HG03066 (cell line): Measurements from ENCODE around the gene TRIM15.
"Not testable (repeated sequence)": the region's sequence is repeated elsewhere in the genome, so short reads cannot be mapped to it uniquely, and the experiment has no call there.

Experiments used
- ATAC-seq: cut with Tn5 transposase; IDR thresholded peaks from one replicate; pipeline ENCODE4 v1.9.1; 2021; ENCODE audit warnings: low read depth; ENCODE audit not compliant: unreplicated experiment

TRIM15 gene

GRCh38 chr6:30160785-30161531 lies 2.4 kb upstream of the TRIM15 start, which contains the start of gene TRIM10:
TSS of gene TRIM10 (minus strand) at chr6:30161211. CDS start at chr6:30160858, 353 bp downstream.
- no peak for ATAC-seq

- ATAC-seq: no peak
These were observed 869 bp upstream of the TRIM15 start for GRCh38 chr6:30162265-30163089.

GRCh38 chr6:30163918-30164654 lies 740 bp downstream of the TRIM15 start:
- no peak for ATAC-seq

GRCh38 chr6:30164714-30165113 lies 1.4 kb downstream of the TRIM15 start:
- no peak for ATAC-seq

GRCh38 chr6:30165238-30165637 lies 1.9 kb downstream of the TRIM15 start:
- ATAC-seq: not testable (repeated sequence)

GRCh38 chr6:30167101-30167500 lies 3.8 kb downstream of the TRIM15 start:
- ATAC-seq: no peak

- ATAC-seq: no peak
These were observed 5.4 kb downstream of the TRIM15 start for GRCh38 chr6:30168741-30169140.

GRCh38 chr6:30169658-30170614 lies 6.6 kb downstream of the TRIM15 start:
- ATAC-seq: no peak

GRCh38 chr6:30171677-30172471 lies 8.5 kb downstream of the TRIM15 start:
- no peak for ATAC-seq

- ATAC-seq: no peak
These were observed 9.3 kb downstream of the TRIM15 start for GRCh38 chr6:30172681-30173080.

GRCh38 chr6:30175765-30176164 lies 12.4 kb downstream of the TRIM15 start:
- no peak for ATAC-seq

GRCh38 chr6:30178837-30179236 lies 15.5 kb downstream of the TRIM15 start:
- ATAC-seq: no peak

- ATAC-seq: no peak
These were observed 16.8 kb downstream of the TRIM15 start for GRCh38 chr6:30180145-30180544.

GRCh38 chr6:30184417-30185031 lies 21.2 kb downstream of the TRIM15 start:
- ATAC-seq: no peak

GRCh38 chr6:30185846-30186484 lies 22.6 kb downstream of the TRIM15 start:
- ATAC-seq: no peak

GRCh38 chr6:30188541-30188940 lies 25.2 kb downstream of the TRIM15 start:
- ATAC-seq: no peak

GRCh38 chr6:30192076-30192475 lies 28.7 kb downstream of the TRIM15 start:
- ATAC-seq: no peak
